Measurements from ENCODE around the gene GTPBP1.

The GTPBP1 gene

GRCh38 chr22:38761202-38762162, 55.7 kb downstream of the GTPBP1 start:
- no peak for DNase-seq

- no peak for DNase-seq
Measured at GRCh38 chr22:38762551-38762983, 56.8 kb downstream of the GTPBP1 start.

GRCh38 chr22:38766076-38766777, 60.5 kb downstream of the GTPBP1 start:
- peak; percentile 41 for DNase-seq

GRCh38 chr22:38767313-38767712, 61.6 kb downstream of the GTPBP1 start:
- DNase-seq = no peak

GRCh38 chr22:38768036-38768435, 62.3 kb downstream of the GTPBP1 start:
- no peak for DNase-seq

- no peak for DNase-seq
Measured at GRCh38 chr22:38770257-38770949, 64.7 kb downstream of the GTPBP1 start.

GRCh38 chr22:38772623-38772873, 66.8 kb downstream of the GTPBP1 start:
- no peak for DNase-seq

GRCh38 chr22:38773363-38773946, 67.7 kb downstream of the GTPBP1 start:
- no peak for DNase-seq

GRCh38 chr22:38774496-38775166, 68.9 kb downstream of the GTPBP1 start:
- no peak for DNase-seq

- no peak for DNase-seq
Measured at GRCh38 chr22:38775656-38776055, 69.9 kb downstream of the GTPBP1 start.

GRCh38 chr22:38776086-38776485, 70.3 kb downstream of the GTPBP1 start:
- DNase-seq = no peak

- no peak for DNase-seq
Measured at GRCh38 chr22:38777087-38777671, 71.4 kb downstream of the GTPBP1 start.

- DNase-seq = no peak
Measured at GRCh38 chr22:38781033-38781432, 75.3 kb downstream of the GTPBP1 start.

- no peak for DNase-seq
Measured at GRCh38 chr22:38782402-38783094, 76.8 kb downstream of the GTPBP1 start.

Data from activated CD4-positive, alpha-beta T cell treated with anti-CD3 and anti-CD28 coated beads, Interleukin-2, amount 50 U/mL, for 1 hour (primary cell).